SHP77 treated with DMSO at 0.1 percent for 48 hours (cell line): Measurements from ENCODE around the gene CALCOCO2.
"Not testable (repeated sequence)": the region's sequence is repeated elsewhere in the genome, so short reads cannot be mapped to it uniquely, and the experiment has no call there.

Source experiments
- DNase-seq: peaks from one replicate; lab custom pipeline; 2025; lab: John Stamatoyannopoulos, UW

The CALCOCO2 gene

DNA sequence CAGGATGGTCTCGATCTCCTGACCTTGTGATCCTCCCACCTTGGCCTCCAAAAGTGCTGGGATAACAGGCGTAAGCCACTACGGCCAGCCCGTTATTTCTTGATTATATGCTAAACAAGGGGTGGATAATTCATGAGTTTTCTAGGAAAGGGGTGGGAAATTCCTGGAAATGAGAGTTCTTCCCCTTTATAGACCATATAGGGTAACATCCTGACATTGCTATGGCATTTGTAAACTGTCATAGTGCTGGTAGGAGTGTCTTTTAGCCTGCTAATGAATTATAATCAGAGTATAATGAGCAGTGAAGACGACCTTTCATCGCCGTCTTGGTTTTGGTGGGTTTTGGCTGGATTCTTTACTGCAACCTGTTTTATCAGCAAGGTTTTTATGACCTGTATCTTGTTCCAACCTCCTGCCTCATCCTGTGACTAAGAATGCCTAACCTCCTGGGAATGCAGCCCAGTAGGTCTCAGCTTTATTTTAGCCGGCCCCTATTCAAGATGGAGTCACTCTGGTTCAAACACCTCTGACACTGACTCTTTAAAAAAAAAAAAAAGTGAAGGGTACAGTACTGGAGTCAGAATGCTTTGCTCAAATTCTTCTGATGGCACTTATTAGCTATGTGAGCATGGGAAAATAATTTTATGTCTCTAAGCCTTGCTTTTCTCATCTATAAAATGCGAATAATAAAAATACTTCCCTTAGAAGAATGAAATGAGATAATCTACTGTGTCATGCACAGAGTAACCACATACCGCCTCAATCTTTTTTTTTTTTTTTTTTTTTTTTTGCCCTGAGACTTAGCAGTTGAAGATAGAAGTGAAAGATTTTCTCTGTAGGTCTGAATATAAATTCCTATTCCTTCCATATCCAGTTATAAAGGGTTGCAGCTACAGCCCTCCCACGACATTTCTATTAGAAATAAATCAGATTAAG lies 5.1 kb upstream of the CALCOCO2 start:
- no peak for DNase-seq

DNA sequence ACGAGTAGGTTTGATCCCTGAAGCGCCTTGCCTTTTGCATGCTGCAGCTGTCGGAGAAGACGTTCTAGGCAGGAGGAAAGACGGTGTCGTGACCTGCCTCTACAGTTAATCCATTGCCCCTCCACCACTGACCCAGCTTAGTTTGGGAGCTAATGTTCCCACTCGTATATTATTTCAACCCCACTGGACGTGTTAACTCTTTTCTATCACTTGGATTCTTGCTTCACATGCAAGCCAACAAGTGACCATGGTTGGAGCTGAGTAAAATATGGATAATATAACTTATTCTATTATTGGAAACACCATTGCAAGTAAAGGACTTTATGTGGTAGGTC lies 681 bp downstream of the CALCOCO2 start:
- no peak for DNase-seq

DNA sequence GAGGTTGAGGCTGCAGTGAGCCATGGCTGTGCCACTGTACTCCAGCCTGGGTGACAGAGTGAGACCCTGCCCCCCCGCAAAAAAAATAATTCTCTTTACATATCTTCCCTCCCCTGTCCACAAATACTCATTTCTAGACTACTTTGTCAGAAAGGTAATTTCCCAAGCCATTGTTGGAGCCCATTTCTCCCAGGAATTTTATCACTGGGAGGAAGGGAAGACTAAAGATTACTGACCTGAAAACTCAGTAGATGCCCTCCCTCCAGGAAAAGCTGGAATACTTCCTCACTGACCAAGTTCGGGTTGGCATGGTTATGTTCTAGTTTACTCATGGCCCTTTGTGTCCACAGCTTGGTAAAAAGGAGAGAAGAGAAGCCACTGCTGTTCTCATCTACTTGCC lies 4.1 kb downstream of the CALCOCO2 start:
- DNase-seq, result no peak

DNA sequence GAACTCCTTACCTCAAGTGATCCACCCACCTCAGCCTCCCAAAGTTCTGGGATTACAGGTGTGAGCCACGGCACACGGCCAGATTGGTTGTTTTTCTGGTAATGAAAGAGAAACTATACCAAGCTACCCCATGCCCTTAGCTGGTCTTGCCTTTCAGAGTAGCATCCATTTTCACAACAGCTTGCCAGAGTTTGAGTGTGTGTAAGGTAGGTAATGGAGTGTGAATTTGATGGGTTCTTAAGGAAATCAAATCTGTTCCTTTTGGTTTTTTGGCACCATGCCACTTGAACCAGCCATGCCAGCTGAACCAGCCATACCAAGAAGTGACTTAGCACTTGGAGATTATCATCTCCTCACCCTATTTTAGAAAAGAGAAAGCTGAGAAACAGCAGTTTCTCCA lies 5.1 kb downstream of the CALCOCO2 start:
- DNase-seq, result no peak

DNA sequence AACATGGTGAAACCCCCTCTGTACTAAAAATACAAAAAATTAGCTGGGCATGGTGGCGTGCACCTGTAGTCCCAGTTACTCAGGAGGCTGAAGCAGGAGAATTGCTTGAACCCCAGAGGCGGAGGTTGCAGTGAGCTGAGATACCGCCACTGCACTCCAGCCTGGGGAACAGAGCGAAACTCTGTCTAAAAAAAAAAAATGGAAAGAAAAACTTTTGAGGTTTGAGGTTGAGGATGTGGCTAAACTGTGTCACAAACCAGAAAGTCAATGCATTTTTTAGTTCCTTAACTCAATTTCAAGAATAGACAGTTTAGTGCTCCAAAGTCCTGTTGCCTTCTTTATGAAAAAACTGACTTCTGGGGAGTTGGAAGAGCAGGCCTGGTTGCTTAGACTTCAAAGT lies 6.6 kb downstream of the CALCOCO2 start:
- not testable (repeated sequence) for DNase-seq

DNA sequence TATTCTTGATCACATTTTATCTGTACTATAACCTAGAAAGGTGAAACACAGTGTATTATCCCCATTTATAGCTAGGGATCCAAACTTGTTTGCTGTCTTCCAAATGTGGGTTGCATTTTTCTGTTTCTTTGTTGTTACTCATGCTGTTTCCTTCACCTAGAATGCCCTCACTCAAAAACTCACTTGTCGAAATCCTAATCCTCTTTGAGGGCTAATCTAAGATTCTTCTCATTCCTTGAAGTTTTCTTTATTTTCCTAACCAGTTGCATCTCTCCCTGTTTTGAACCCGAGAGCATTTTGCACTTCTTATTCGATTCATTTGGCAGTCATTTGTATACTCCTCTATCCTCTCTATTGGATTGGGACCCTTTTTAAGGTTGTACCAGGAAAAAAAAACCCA lies 9.6 kb downstream of the CALCOCO2 start:
- DNase-seq, result no peak

DNA sequence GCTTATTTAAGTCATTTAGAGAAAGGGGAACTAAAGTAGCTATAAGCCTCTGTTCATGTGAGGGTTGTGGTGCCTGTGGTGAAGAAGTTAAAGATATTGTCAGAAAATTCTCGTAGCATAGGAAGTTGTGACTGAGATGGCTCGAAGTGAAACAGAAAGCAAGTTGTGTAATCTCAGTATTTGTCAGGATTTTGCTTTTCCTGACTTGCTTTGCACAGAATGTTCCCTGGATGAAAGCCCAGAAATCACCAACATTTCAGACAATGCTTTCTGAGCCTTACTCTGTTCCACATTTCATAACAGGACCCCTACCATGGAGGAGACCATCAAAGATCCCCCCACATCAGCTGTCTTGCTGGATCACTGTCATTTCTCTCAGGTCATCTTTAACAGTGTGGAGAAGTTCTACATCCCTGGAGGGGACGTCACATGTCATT lies 10.6 kb downstream of the CALCOCO2 start:
- no peak for DNase-seq

DNA sequence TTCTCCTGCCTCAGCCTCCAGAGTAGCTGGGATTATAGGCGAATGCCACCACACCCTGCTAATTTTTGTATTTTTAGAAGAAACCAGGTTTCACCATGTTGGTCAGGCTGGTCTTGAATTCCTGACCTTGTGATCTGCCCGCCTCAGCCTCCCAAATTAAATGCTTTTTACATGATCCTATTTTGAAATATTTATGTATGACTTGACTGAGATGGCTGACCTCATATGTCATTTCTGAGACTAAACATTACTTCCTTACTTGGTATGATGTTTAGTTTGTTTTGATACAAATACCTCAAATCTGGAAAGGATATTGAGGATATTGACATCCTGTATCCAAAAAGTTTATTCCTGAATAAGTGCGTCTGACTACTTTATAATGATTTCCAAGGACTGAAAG lies 11.9 kb downstream of the CALCOCO2 start:
- no peak for DNase-seq

DNA sequence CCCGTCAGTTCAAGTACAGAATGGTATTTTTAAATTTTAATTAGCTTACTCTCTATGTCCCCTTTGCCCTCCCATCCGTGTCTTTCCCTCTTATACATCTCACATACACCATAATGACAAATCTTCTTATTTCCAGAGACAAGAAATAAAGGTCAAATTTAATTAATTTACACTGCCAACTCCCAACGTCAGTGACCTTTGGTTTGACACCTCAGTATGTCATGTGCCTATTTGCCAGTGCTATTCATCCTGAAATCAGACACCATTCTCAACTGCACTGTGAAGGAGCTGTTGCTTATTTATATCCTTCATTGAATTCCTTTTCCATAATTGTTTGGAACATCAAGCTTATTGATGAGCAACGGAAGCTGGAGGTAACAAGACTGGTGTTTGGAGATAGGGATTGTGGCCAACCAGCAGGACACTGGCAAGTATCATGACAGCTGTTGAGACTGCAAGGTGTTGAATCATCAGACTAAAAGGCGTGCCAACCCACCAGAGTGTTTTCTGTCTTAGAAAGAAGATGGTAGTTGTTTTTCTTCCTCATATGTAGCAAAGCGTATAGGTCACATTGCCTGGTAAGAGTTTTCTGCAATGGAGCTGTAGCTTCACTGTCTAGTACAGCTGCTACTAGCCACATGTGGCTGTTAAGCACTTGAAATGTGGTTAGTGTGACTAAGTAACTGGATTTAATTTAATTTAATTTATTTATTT lies 12.5 kb downstream of the CALCOCO2 start:
- DNase-seq, result no peak

DNA sequence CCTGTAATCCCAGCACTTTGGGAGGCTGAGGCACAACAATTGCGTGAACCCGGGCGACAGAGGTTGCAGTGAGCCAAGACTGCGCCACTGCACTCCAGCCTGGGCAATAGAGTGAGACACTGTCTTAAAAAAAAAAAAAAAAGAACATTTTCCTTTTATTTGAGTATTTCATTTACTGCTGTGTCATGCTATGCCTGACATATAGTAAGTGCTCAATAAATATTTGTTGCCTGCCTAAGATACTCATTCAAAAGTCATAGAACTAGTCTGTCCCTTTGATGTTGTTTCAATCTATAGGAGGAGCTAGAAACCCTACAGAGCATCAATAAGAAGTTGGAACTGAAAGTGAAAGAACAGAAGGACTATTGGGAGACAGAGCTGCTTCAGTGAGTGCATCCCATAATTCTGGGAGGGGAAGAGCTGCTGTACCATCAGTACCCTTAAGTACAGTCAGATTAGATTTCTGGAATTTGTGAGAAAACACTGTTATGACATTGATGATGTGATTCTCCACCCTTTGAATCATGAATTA lies 20.0 kb downstream of the CALCOCO2 start:
- DNase-seq, result no peak

DNA sequence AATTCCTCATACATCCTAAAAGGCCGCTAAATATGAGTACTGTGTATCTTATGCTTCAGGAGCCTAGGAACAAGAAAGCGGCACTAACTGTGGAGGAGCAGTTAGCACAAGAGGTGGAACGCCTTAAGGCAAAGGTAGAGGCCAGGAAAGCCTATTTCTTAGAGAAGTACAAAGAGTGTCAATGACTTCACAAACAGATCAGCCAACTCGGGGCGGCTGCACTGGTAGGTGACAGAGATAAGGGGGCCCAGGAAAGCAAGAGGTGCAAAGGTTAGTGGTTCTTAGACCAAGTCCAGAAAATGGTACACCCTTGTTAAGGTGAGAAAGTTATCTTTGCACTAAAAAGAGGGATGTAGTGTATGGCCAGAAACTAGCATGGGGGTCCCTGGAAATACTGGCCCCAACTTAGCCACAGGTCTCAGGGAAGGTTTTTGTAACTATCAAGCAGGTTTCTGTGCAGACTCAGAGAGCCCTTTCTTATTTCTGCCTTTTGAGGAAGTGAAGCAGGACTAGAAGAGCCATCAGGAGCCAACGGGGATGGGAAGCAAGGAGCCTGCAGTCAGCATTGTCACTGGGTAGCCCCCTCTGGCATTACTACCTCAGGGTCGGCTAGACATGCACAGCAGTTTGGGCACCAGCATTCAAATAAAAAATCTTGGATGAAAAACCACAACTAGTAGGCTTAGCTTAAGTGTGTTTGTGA lies 24.1 kb downstream of the CALCOCO2 start:
- no peak for DNase-seq

DNA sequence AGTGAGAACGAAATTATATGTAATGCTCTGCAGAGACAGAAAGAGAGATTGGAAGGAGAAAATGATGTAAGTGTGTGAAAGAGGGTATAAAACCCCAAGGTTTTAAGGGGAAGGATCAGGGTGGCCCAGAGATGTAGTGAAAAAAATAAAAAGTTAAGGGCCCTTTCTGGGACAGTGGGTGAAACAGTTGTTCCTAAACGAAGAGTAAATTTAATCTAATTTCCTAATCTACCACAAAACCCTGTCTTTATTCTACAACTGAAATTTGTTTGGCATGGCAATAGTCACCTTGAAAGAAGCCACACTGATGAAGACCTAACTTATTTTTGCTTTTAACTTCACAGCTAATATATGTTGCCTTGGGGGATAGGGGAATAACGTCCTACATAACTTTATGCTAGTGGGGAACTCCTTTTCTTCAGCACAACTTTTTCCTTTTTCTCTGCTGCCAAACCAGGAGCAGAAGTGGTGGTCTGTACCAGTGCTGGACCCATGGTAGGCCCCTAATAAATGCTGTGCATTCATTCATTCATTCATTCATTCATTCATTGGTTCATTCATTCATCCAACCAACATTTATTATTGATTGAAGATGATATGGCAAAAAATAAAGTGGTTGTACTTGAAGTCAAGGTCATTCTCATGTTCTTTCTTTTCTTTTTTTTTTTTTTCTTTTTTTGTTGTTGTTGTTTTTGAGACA lies 25.4 kb downstream of the CALCOCO2 start:
- no peak for DNase-seq

DNA sequence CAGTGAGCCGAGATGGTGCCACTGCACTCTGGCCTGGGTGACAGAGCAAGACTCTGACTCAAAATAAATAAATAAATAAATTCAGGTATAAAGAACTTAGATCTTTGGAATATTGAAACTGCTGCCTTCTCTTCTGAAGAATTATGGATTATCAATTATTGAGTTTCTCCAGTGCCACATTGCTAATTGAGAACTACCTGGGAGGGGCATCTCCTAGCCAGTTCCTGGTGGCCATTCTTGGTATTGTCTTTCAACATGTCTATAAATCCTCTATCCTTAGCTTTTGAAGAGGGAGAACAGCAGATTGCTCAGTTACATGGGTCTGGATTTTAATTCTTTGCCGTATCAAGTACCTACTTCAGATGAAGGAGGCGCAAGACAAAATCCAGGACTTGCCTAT lies 29.2 kb downstream of the CALCOCO2 start:
- DNase-seq, result no peak

DNA sequence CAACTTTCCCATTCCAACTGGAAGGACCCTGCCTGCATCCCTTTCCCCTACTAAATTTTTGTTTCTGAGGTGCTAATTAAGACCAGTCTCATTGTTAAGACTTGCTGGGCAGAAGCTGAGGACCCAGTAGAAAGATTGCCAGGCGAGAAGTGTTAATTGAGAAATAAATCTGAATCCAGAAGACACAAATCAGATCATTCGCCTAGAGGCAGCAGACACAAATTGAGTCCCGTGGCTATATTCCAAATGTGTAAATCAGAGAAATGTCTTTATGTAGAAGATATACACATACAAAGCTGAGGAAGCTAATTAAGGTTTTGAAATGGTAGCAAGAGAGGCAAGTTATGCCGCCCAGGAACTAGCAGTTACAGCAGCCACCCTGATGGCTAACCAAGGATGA lies 29.6 kb downstream of the CALCOCO2 start:
- DNase-seq, result no peak

DNA sequence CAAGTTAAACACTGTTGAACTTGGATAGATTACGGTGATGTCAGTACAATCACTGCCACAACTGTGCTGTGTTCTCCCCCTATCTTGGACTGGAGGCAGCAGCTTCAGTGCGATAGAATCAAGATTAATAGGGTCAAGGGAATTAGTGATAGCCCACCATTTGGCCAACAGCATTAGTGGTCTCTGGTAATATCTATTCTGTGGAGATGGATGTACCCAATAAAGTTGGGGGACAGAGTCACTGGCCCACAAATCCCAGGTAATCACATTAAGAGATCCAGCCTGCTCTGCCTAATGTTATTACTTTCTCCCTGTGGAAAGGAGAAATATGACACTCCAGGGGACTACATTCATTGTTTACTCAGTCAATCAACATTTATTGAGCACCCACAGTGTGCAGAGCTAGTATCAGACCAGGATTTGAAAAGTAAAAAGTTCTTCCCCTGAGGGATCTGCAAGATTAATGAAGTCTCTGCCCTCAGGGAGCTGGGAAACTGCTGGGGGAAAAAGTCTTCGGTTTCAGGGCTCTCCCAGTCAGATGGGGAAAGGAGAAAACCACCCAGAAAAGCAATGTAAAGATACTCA lies 38.2 kb downstream of the CALCOCO2 start:
- no peak for DNase-seq

DNA sequence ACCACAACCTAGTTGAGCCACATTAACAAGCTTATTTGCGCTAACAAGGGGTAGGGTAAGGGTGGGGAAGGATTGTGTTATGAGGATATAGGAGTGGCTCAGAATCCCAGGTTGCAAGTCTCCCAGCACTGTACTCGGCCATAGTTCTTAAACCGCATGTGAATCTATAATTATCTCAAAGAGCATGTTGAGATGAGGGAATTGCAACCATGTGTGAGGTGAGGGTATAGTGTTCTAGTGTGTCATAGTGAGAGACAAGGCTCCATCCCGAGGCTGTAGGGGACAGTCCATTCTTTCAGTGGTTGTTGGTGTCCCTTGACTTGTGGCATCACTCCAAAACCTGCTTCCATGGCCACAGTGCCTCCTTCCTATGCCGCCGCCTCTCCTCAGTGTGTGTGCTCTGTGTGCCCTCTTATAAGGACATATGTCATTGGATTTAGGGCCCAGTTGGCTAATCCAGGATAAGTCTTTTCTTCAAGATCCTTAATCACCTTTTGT lies 39.0 kb downstream of the CALCOCO2 start:
- DNase-seq, result no peak

DNA sequence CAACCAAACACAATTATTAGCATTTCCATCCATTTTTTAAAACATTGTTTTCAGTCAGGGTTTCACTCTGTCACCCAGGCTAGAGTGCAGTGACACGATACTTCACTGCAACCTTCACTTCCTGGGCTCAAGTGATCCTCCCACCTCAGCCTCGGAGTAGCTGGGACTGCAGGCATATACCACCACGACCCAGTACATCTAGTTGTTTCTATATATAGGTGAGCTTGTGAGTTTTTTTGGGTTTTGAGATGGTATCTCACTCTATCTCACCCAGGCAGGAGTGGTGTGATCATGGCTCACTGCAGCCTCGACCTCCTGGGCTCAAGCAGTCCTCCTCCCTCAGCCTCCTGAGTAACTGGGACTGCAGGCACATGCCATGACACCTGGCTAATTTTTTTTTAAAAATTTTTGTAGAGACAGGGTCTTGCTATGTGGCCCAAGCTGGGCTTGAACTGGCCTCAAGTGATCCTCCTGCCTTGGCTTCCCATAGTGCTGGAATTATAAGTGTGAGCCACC lies 40.3 kb downstream of the CALCOCO2 start:
- no peak for DNase-seq

DNA sequence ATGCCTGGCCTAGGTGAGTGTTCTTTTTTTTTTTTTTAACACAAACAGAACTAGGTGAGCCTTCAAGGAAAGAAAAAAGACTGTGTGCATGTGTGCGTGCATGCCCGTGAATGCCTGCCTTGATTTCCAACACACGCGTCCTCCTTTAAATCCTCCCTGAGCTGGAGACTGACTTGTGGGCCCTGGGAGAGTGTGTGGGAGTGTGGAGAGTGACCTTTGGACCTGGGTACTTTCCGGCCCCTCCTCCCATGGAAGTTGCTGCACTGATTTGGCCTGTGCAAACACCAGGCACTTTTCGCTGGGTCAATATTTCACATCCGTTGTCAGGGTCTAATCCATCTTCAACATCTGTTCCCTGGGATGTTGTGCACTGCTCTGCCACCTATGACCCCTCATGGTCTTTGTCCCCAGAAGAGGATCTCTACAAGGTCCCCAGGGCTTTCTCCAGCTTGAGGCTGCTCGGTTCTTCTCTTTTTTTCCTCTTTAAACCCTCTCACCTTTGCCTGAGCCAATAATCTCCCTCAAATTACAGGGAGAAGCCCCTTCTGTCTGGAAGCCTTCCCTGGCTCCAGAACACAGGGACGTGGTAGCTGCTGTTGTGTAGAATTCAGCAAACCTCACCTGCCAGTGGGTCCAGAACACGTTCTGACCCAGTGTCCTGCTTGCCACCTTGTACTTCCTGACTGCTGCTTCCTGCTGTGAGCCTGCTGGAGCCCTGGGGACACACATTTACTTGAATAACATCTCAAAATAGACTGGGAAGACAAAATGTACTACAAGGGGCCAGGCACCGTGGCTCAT lies 40.9 kb downstream of the CALCOCO2 start:
- DNase-seq, result no peak

DNA sequence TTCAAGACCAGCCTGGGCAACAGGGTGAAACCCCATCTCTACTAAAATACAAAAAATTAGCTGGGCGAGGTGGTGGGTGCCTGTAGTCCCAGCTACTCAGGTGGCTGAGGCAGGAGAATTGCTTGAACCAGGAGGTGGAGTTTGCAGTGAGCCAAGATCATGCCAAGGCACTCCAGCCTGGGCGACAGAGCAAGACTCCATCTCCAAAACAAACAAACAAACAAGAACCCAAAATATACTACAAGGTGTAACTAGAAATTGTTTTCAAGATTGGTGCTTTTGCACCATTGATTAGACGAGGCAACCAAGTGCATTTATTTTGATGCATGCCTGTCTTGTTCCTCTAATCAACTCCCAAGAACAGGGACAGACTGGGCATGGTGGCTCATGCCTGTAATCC lies 41.6 kb downstream of the CALCOCO2 start:
- not testable (repeated sequence) for DNase-seq

DNA sequence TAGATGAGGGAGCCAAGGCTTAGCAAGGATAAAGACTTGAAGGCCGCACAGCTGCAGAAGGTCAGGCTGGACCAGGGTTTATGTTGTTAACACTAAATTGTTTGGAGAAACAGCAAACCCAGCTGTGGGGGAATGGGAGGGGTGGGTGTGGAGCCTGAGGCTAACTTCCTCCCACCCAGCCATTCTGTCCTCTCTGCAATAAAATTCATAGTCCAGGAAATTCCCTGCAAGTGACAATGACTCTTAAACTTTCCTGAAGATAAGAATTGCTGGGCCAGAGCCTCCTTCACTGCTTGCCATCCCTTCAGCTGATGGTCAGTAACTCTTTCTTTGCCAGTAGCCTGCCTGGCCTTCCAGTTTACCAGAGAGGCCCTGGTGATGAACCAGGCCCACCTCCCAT lies 42.4 kb downstream of the CALCOCO2 start:
- DNase-seq, result no peak
